Testis (tissue), 2 donors: ENCODE measurements around the gene CDC14A.

Experiments used
- CTCF ChIP-seq, 3 experiments: fragments of 450-650 bp in 2 of 3; fragments of 200-600 bp in 1 of 3; sonication (generic) in 1 of 3; IDR thresholded peaks; one replicate each; pipeline ENCODE4 v1.5.1; 2016 to 2019; ENCODE audit warnings: antibody characterized with exemption in 3 of 3, mild to moderate bottlenecking in 2 of 3, moderate library complexity in 1 of 3
- POLR2A ChIP-seq: fragments of 450-650 bp; IDR thresholded peaks from one replicate; pipeline ENCODE4 v1.6.1; 2017; ENCODE audit warnings: antibody characterized with exemption, mild to moderate bottlenecking, moderate library complexity

GRCh38 chr1:100485855-100486258, 133.6 kb downstream of the CDC14A start:
- TF ChIP-seq CTCF (IDR thresholded peaks at IDR 0.05) = no peak
- no peak for TF ChIP-seq POLR2A
